Fibroblast of the aortic adventitia (primary cell): Measurements from ENCODE around the gene AGAP9. TPM values are rescaled to one million over a fixed set of nuclear protein-coding genes. Genes with fewer than 3 reads are reported as not detected.
A peak's percentile ranks its signal among the peaks of the same experiment; 100 is the strongest.
"Not testable (repeated sequence)": the region's sequence is repeated elsewhere in the genome, so short reads cannot be mapped to it uniquely, and the experiment has no call there.

Experiments
- DNase-seq: peaks from one replicate; pipeline ENCODE4 v3.0.0-alpha.2; 2010; ENCODE audit warnings: low read depth
- H3K4me3 ChIP-seq: 2 replicates; pipeline ENCODE4 v1.5.1; 2011; ENCODE audit warnings: low read depth, mild to moderate bottlenecking, control low read depth, low read length, moderate library complexity
- total RNA-seq: library from RNA; depleted of rRNA; stranded (reverse); fragments of >200 nt; gene quantifications from 2 replicates; pipeline ENCODE4 v1.2.3, GENCODE V29; 2012; ENCODE audit warnings: low replicate concordance

AGAP9 gene
- total RNA-seq, result 4.2 and 7.0 TPM in 2 replicates

- not testable (repeated sequence) for H3K4me3 ChIP-seq, DNase-seq
Observed at GRCh38 chr10:47523475-47523874, at the start of gene AGAP9. Gene AGAP9, minus strand, starts transcription at chr10:47523638. Its CDS starts 112 bp downstream, at chr10:47523526.

- not testable (repeated sequence) for H3K4me3 ChIP-seq, DNase-seq
Observed at GRCh38 chr10:47571138-47571912, 47.9 kb upstream of the AGAP9 start.

- H3K4me3 ChIP-seq, DNase-seq: not testable (repeated sequence)
Observed at GRCh38 chr10:47566757-47567156, 43.3 kb upstream of the AGAP9 start.

GRCh38 chr10:47566108-47566699 is 42.8 kb upstream of the AGAP9 start:
- not testable (repeated sequence) for H3K4me3 ChIP-seq, DNase-seq

- DNase-seq, H3K4me3 ChIP-seq: not testable (repeated sequence)
Observed at GRCh38 chr10:47565517-47565920, 42.1 kb upstream of the AGAP9 start.

GRCh38 chr10:47564953-47565352 is 41.5 kb upstream of the AGAP9 start:
- not testable (repeated sequence) for DNase-seq, H3K4me3 ChIP-seq

- not testable (repeated sequence) for DNase-seq, H3K4me3 ChIP-seq
Observed at GRCh38 chr10:47564318-47564717, 40.9 kb upstream of the AGAP9 start.

GRCh38 chr10:47560452-47560851 is 37.0 kb upstream of the AGAP9 start:
- peak; percentile 50 for DNase-seq

GRCh38 chr10:47559718-47560308 is 36.4 kb upstream of the AGAP9 start:
- DNase-seq, result peak; percentile 42
- H3K4me3 ChIP-seq, result not testable (repeated sequence)

More at GRCh38 chr10:47560452-47560851, 37.0 kb upstream of the AGAP9 start:
- not testable (repeated sequence) for H3K4me3 ChIP-seq

- H3K4me3 ChIP-seq, result not testable (repeated sequence)
- DNase-seq, result peak; percentile 67
Observed at GRCh38 chr10:47558109-47558508, 34.7 kb upstream of the AGAP9 start.

GRCh38 chr10:47557616-47558015 is 34.2 kb upstream of the AGAP9 start:
- DNase-seq, result peak; percentile 10

GRCh38 chr10:47555334-47555733 is 31.9 kb upstream of the AGAP9 start:
- not testable (repeated sequence) for DNase-seq, H3K4me3 ChIP-seq

More at GRCh38 chr10:47557616-47558015, 34.2 kb upstream of the AGAP9 start:
- not testable (repeated sequence) for H3K4me3 ChIP-seq

- DNase-seq, H3K4me3 ChIP-seq: not testable (repeated sequence)
Observed at GRCh38 chr10:47554552-47554951, 31.1 kb upstream of the AGAP9 start.

GRCh38 chr10:47553860-47554247 is 30.4 kb upstream of the AGAP9 start:
- H3K4me3 ChIP-seq, result peak overlapping the region; percentile 67
- peak; percentile 28 for DNase-seq

GRCh38 chr10:47553214-47553859 is 29.9 kb upstream of the AGAP9 start:
- peak overlapping the region; percentile 84 for H3K4me3 ChIP-seq
- DNase-seq, result peak; percentile 86

GRCh38 chr10:47552719-47553118 is 29.3 kb upstream of the AGAP9 start:
- peak; percentile 77 for DNase-seq
- peak overlapping the region; percentile 84 for H3K4me3 ChIP-seq

- not testable (repeated sequence) for H3K4me3 ChIP-seq, DNase-seq
Observed at GRCh38 chr10:47547286-47547685, 23.8 kb upstream of the AGAP9 start.

GRCh38 chr10:47536430-47536829 is 13.0 kb upstream of the AGAP9 start:
- DNase-seq, H3K4me3 ChIP-seq: not testable (repeated sequence)

GRCh38 chr10:47502313-47502712 is 21.1 kb downstream of the AGAP9 start:
- not testable (repeated sequence) for H3K4me3 ChIP-seq
- peak; percentile 30 for DNase-seq
